Measurements from ENCODE around the gene OAS2.

GRCh38 chr12:112995008-112995407 lies 16.7 kb downstream of the OAS2 start:
- TF ChIP-seq CTCF (conservative IDR thresholded peaks at IDR 0.05; ENCODE audit: low read length), result no peak
- TF ChIP-seq EZH2phosphoT487 (IDR thresholded peaks at IDR 0.05; ENCODE audit: borderline replicate concordance), result no peak
